HEK293T (cell line): ENCODE measurements around the gene PKP2.

Experiments
- ELF4 ChIP-seq: fragments of 450-650 bp; IDR thresholded peaks from 2 replicates; pipeline ENCODE4 v1.6.1; 2017; ENCODE audit warnings: antibody characterized with exemption
- FOXA1 ChIP-seq: fragments of 450-650 bp; IDR thresholded peaks from 2 replicates; pipeline ENCODE4 v1.6.1; 2016; ENCODE audit warnings: mild to moderate bottlenecking
- FOXM1 ChIP-seq: fragments of 450-650 bp; IDR thresholded peaks from 2 replicates; pipeline ENCODE4 v1.6.1; 2017; ENCODE audit warnings: mild to moderate bottlenecking, borderline replicate concordance
- SP1 ChIP-seq: fragments of 450-650 bp; IDR thresholded peaks from 2 replicates; pipeline ENCODE4 v1.6.1; 2017

- TF ChIP-seq FOXM1 (no peak), SP1 (no peak), ELF4 (no peak), FOXA1 (no peak)
Observed at GRCh38 chr12:32809196-32809595, 87.4 kb downstream of the PKP2 start.
